HG02588 (cell line): ENCODE results near the gene DHX8.

Experiments used
- ATAC-seq: cut with Tn5 transposase; IDR thresholded peaks from one replicate; pipeline ENCODE4 v1.9.1; 2021; ENCODE audit warnings: mild to moderate bottlenecking, moderate library complexity; ENCODE audit not compliant: unreplicated experiment

DHX8 gene

GRCh38 chr17:43521389-43521788, 37.6 kb downstream of the DHX8 start:
- ATAC-seq, result no peak

DNA sequence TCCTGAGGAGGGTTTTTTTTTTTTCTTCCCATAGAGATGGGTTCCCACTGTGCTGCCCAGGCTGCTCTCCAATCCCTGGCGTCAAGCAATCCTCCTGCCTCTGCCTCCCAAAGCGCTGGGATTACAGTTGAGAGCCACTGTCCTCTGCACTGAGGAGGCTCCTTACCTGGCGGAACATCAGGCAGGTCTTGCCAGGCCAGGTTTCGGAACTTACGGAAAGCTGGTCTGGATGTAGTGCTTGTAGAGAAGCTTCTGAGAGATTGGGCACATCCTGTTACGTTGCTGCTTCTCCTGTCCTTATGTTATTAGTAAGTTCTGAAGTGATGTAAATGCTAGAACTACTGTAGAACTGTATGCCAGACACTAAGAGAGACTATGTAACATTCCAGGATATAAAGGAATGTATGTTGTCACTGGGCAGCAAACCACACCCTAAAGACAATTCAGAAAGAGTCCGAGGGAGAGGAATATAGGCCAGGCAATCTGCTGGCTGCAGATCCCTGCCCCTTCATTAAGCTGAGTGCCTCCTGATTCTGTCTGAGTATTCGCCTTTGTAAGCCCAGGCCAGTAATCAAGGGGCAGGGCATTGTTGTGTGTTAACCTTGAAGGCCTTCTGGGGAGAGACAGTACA, 41.3 kb downstream of the DHX8 start:
- no peak for ATAC-seq

- ATAC-seq, result no peak
Observed at GRCh38 chr17:43526886-43527648, 43.3 kb downstream of the DHX8 start.

GRCh38 chr17:43528319-43528987, 44.7 kb downstream of the DHX8 start:
- ATAC-seq, result no peak

GRCh38 chr17:43528988-43529814, 45.4 kb downstream of the DHX8 start:
- no peak for ATAC-seq

- no peak for ATAC-seq
Observed at GRCh38 chr17:43529947-43530287, 46.1 kb downstream of the DHX8 start.

DNA sequence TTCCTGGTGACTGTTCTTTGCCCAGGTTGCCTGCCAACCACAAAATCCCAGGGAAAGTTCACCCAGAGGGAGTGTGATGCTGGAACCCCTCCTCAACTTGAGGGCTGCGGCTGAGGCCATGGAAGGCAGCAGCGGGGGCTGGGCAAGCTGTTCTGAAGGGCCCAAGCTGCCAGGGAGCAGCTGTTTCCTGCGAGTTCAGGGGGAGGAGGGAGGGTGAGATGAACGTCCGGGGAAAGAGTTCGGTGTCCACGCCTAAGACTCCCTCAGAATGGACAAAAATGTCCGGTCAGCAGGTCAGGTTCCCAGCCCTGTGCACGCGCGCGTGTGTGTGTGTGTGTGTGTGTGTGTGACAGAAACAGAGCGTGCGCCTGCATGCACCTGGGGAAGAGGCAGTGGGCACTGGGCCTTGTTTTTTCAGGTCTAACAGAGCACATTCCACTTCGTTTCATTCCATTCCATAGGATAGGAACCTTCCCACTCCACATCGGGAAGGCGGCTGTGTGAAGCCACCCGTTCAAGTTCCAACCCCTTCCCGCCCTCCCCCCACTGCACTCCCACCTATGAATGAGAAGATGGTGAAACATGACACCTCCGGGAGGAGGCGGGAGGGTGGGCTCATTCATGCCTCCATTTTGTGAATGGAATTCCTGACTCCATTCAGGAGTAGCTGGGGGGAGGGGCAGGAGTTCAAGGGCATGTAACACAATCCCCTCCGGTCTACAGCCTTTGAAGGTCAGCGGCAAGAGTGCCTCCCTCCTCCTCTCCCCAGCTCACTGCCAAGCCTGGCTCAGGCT, 46.7 kb downstream of the DHX8 start:
- ATAC-seq, result no peak

DNA sequence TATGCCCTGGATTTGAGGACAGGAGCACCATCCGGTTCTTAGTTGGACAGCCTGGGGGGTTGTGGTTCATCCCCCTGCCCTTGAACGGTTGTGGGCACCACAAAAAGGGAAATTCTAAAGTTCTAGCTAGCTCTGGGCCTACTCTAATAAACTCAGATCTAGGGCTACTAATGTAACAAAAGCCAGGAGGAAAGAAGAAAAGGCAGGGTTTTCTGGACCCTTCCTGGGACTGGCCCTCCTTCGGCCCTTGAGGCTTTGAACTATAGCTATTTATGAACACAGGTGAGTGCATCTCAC, 47.3 kb downstream of the DHX8 start:
- no peak for ATAC-seq

- no peak for ATAC-seq
Observed at GRCh38 chr17:43531955-43532354, 48.2 kb downstream of the DHX8 start.

GRCh38 chr17:43532581-43532980, 48.8 kb downstream of the DHX8 start:
- ATAC-seq, result no peak

- no peak for ATAC-seq
Observed at GRCh38 chr17:43533699-43534098, 49.9 kb downstream of the DHX8 start.

GRCh38 chr17:43534909-43535308, 51.1 kb downstream of the DHX8 start:
- ATAC-seq, result no peak

GRCh38 chr17:43536236-43536992, 52.6 kb downstream of the DHX8 start:
- ATAC-seq, result no peak

GRCh38 chr17:43540821-43541674, 57.3 kb downstream of the DHX8 start:
- no peak for ATAC-seq

GRCh38 chr17:43542859-43543258, 59.1 kb downstream of the DHX8 start:
- ATAC-seq, result no peak

GRCh38 chr17:43543300-43543699, 59.5 kb downstream of the DHX8 start:
- no peak for ATAC-seq

DNA sequence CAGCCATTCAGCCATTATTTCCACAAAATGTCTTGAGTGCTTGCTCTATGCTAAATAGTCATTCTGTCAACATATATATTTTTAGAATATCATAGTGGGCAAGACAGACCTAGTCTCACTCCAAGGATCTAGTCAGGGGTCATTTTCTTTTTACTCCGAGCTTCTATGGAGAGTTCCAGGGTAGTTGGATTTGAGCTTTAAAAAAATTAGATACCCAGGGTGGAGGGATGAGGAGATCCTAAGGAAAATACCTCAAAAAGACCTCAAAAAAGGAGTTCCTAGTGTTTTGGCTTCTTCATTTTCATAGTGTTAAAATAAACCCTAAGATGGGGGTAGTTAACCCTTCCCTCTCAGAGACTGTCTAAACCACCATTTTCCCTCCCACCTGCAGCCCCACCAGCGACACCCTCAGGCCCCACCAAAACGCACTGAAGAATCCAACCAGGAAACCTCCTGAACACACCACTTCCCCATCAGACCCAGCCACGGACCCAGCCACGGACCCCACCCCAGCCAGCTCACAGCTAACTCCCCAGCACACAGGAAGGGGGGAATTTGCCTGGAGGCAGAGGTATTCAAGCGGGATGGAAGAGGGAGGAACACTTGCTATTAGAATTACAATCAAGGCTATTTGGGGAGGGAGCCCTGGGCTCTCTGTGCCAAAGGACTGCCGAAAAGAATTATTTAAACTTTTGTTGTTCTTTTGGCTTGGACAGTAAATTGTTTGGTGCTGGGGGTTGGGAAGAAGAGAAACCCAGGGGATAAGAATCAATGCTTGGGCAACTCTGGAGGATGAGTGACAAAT, 60.2 kb downstream of the DHX8 start:
- ATAC-seq, result no peak

GRCh38 chr17:43545383-43545632, 61.5 kb downstream of the DHX8 start:
- ATAC-seq, result no peak
